B cell (primary cell): ENCODE data around the gene SLC27A1. TPM values are rescaled to one million over a fixed set of nuclear protein-coding genes. Genes with fewer than 3 reads are reported as not detected.

ENCODE experiments used
- ATAC-seq: fragments of 200-7000 bp; cut with Tn5 transposase; one replicate; pipeline ENCODE4 v1.10.0; 2021; ENCODE audit warnings: low read depth, mild to moderate bottlenecking, moderate number of reproducible peaks, moderate library complexity
- CTCF ChIA-PET: fragments of 350-600 bp; sonication (Branson Sonifier 250); formaldehyde crosslinking; loops from one replicate; lab custom pipeline; 2021; ENCODE audit warnings: antibody characterized with exemption, inconsistent platforms; lab: Charles Lee
- POLR2A ChIA-PET: fragments of 350-600 bp; sonication (Branson Sonifier 250); formaldehyde crosslinking; loops from one replicate; lab custom pipeline; 2021; ENCODE audit warnings: antibody characterized with exemption; lab: Charles Lee
- DNase-seq: peaks from one replicate; pipeline ENCODE4 v3.0.0; 2013
- H2AFZ ChIP-seq: 2 replicates; pipeline ENCODE4 v1.6.1; 2012; ENCODE audit warnings: mild to moderate bottlenecking, low read depth, low read length; ENCODE audit not compliant: insufficient read depth, poor library complexity, severe bottlenecking
- H3K27ac ChIP-seq, 2 donors: 1 replicate in 1 of 2; 2 replicates in 1 of 2; pipeline ENCODE4 v1.5.1; 2012 to 2013; ENCODE audit warnings: low read length in 2 of 2, mild to moderate bottlenecking in 2 of 2, moderate library complexity in 1 of 2
- H3K27me3 ChIP-seq, 4 experiments: fragments of 200-600 bp in 1 of 4; sonication (generic) in 1 of 4; replicated peaks in 1 of 4; 1 replicate in 2 of 4; 2 replicates in 2 of 4; pipeline versions ENCODE4 v1.6.1 to v1.7.0; 2013 to 2016; ENCODE audit warnings: low read length in 3 of 4, mild to moderate bottlenecking in 2 of 4, mixed read lengths in 1 of 4, moderate library complexity in 1 of 4; ENCODE audit not compliant: insufficient read depth in 4 of 4, control insufficient read depth in 3 of 4; ENCODE audit errors: control extremely low read depth in 1 of 4
- H3K36me3 ChIP-seq, 2 experiments: replicated peaks in 1 of 2; 1 replicate in 1 of 2; 2 replicates in 1 of 2; pipeline versions ENCODE4 v1.6.1 to v1.7.1; 2013; ENCODE audit warnings: low read length in 1 of 2; ENCODE audit not compliant: insufficient read depth in 2 of 2, control insufficient read depth in 1 of 2; ENCODE audit errors: control extremely low read depth in 1 of 2, extremely low read depth in 1 of 2
- H3K4me1 ChIP-seq, 2 donors: fragments of 200-600 bp in 1 of 2; sonication (generic) in 1 of 2; 1 replicate in 1 of 2; 2 replicates in 1 of 2; pipeline versions ENCODE4 v1.5.1 to v1.6.1; 2013 to 2017; ENCODE audit warnings: low read length in 2 of 2; ENCODE audit not compliant: control insufficient read depth in 2 of 2, insufficient read depth in 2 of 2
- H3K4me2 ChIP-seq: replicated peaks from 2 replicates; pipeline ENCODE3; 2012; ENCODE audit warnings: mild to moderate bottlenecking, low read depth, low read length; ENCODE audit not compliant: poor library complexity, severe bottlenecking
- H3K4me3 ChIP-seq, 5 experiments: fragments of 200-600 bp in 1 of 5; sonication (generic) in 1 of 5; 1 replicate in 3 of 5; 2 replicates in 2 of 5; pipeline versions ENCODE4 v1.5.1 to v1.7.0; 2011 to 2016; ENCODE audit warnings: low read length in 4 of 5, mild to moderate bottlenecking in 4 of 5, low read depth in 2 of 5, control low read depth in 1 of 5, moderate library complexity in 1 of 5; ENCODE audit not compliant: insufficient read depth in 1 of 5; ENCODE audit errors: control extremely low read depth in 1 of 5, extremely low read depth in 1 of 5
- H3K79me2 ChIP-seq: fragments of 200-600 bp; sonication (generic); one replicate; pipeline ENCODE4 v1.6.0; 2016; ENCODE audit warnings: low read length; ENCODE audit not compliant: control insufficient read depth, insufficient read depth
- H3K9ac ChIP-seq: fragments of 200-600 bp; sonication (generic); 2 replicates; pipeline ENCODE4 v1.6.1; 2017; ENCODE audit warnings: mild to moderate bottlenecking, low read length, moderate library complexity
- H3K9me3 ChIP-seq, 3 donors: one replicate each; pipeline versions ENCODE4 v1.6.1 to v1.7.1; 2013; ENCODE audit warnings: low read length in 2 of 3; ENCODE audit not compliant: control insufficient read depth in 2 of 3, insufficient read depth in 1 of 3; ENCODE audit errors: control extremely low read depth in 1 of 3
- H4K20me1 ChIP-seq: 2 replicates; pipeline ENCODE4 v1.6.0; 2012; ENCODE audit warnings: mild to moderate bottlenecking, low read length; ENCODE audit not compliant: insufficient read depth, control insufficient read depth, poor library complexity, severe bottlenecking
- H3K27ac Mint-ChIP-seq: one replicate; pipeline ENCODE4 v1.8.0; 2021; ENCODE audit warnings: mixed read lengths
- H3K27me3 Mint-ChIP-seq: one replicate; pipeline ENCODE4 v1.8.0; 2021; ENCODE audit warnings: mixed read lengths
- H3K4me1 Mint-ChIP-seq: one replicate; pipeline ENCODE4 v1.8.0; 2021; ENCODE audit warnings: mixed read lengths
- H3K4me3 Mint-ChIP-seq: one replicate; pipeline ENCODE4 v1.8.0; 2021; ENCODE audit warnings: mixed read lengths
- H3K9me3 Mint-ChIP-seq: one replicate; pipeline ENCODE4 v1.8.0; 2022; ENCODE audit warnings: mixed read lengths; ENCODE audit not compliant: insufficient read depth
- EZH2 ChIP-seq: IDR thresholded peaks from 2 replicates; pipeline ENCODE4 v1.6.1; 2012; ENCODE audit warnings: borderline replicate concordance, low read depth, mild to moderate bottlenecking, moderate library complexity, low read length; ENCODE audit not compliant: insufficient read depth, poor library complexity, severe bottlenecking
- WGBS: methylation state at CpG from one replicate; pipeline ENCODE4 v1.1.5; 2013; ENCODE audit warnings: missing lambda C conversion rate; ENCODE audit not compliant: insufficient coverage; 5-methylcytosine and 5-hydroxymethylcytosine counted together
- intact Hi-C: fragments of 100-400 bp; cut with micrococcal nuclease; formaldehyde crosslinking; loops from one replicate; pipeline ENCODE4 v1.10.0; 2022
- polyA plus RNA-seq: library from polyadenylated mRNA; depleted of rRNA; stranded (reverse); fragments of >200 nt; gene quantifications from 2 replicates; pipeline ENCODE4 v1.2.3, GENCODE V29; 2012
- total RNA-seq, 2 donors: library from RNA; stranded (reverse); fragments of 120-200 nt in 1 of 2; gene quantifications; 1 replicate in 1 of 2; 2 replicates in 1 of 2; pipeline versions ENCODE4 v1.2.3 to v1.2.4, GENCODE V29; 2013 to 2022
- TF ChIP-seq, protein P1 (sequence below): fragments of 200-600 bp; IDR thresholded peaks from one replicate; pipeline ENCODE4 v1.8.0; 2022; ENCODE audit warnings: antibody characterized with exemption, mild to moderate bottlenecking

The SLC27A1 gene
- total and polyA plus RNA-seq, 2 donors (not counting 1 experiment from before 2014, with no cell fraction given) = 5.1 to 9.5 TPM

DNA sequence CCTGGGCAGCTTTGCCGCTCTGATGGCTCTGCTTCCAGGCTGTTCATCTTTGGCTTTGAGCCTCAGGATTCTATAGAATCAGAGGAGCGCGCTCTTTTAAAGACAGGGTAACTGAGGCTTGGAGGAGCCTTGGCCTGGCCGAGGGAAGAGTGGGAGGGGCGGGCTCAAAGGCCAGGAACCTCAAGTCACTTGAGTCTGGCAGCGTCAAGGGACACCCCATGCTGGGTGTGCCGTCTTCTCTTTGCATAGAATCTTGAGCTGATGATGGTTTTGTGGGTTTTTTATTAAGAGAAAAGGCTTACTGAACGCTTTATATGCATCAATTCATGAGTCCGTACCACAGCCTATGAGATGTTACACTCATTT, 42.2 kb downstream of the SLC27A1 start:
- peak overlapping the region; percentile 96 for H3K4me3 Mint-ChIP-seq
- peaks cover 57% of the 10 kb centered on the region for H3K79me2 ChIP-seq
- H3K9ac ChIP-seq = peak overlapping the region; percentile 68
- no peaks in the 10 kb centered on the region for H3K27me3 Mint-ChIP-seq
- H4K20me1 ChIP-seq = peaks cover 13% of the 10 kb centered on the region
- no peaks in the 10 kb centered on the region for H3K9me3 Mint-ChIP-seq
- ATAC-seq (no peak), DNase-seq (no peak)
- POLR2A ChIA-PET = interaction anchor here (0.9 to 4.1 kb wide), 4 partner anchors 11 to 207 kb away, joined by 9 to 45 read pairs (median 13); a partner anchor contains a TSS
- intact Hi-C loops = loop anchor here (1.0 to 5.0 kb wide), 8 partner anchors 11 to 1405 kb away; partner anchors contain the start of genes COLGALT1, COPE, DDX49 and RPL18A
- H3K9me3 ChIP-seq = peaks cover 0 to 6% (median 1%) of the 10 kb centered on the region in 3 donors
- CTCF ChIA-PET = interaction anchor here (1.2 to 5.0 kb wide), 7 partner anchors 11 to 342 kb away, joined by 3 to 40 read pairs (median 8); a partner anchor contains a TSS
- no peaks in the 10 kb centered on the region for H3K27me3 ChIP-seq
- 20% methylated on average over 6 of the region's 9 CpGs for WGBS
- H3K36me3 ChIP-seq = peaks cover 4 to 6% of the 10 kb centered on the region in 2 experiments
- peak overlapping the region; percentile 82 to 94 for H3K27ac ChIP-seq
- peaks cover 40% of the 10 kb centered on the region for H3K4me1 Mint-ChIP-seq
- peak overlapping the region; percentile 95 for H3K27ac Mint-ChIP-seq
- H3K4me3 ChIP-seq = peak overlapping the region; percentile 51 to 98 (median 85)
- H3K4me1 ChIP-seq = peaks cover 18 to 24% of the 10 kb centered on the region in 2 donors
- peak overlapping the region; percentile 86 for H2AFZ ChIP-seq
- H3K4me2 ChIP-seq = peak overlapping the region; percentile 75
- TF ChIP-seq EZH2 = no peak
- TF ChIP-seq, protein P1, sequence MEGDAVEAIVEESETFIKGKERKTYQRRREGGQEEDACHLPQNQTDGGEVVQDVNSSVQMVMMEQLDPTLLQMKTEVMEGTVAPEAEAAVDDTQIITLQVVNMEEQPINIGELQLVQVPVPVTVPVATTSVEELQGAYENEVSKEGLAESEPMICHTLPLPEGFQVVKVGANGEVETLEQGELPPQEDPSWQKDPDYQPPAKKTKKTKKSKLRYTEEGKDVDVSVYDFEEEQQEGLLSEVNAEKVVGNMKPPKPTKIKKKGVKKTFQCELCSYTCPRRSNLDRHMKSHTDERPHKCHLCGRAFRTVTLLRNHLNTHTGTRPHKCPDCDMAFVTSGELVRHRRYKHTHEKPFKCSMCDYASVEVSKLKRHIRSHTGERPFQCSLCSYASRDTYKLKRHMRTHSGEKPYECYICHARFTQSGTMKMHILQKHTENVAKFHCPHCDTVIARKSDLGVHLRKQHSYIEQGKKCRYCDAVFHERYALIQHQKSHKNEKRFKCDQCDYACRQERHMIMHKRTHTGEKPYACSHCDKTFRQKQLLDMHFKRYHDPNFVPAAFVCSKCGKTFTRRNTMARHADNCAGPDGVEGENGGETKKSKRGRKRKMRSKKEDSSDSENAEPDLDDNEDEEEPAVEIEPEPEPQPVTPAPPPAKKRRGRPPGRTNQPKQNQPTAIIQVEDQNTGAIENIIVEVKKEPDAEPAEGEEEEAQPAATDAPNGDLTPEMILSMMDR = peak; percentile 18

DNA sequence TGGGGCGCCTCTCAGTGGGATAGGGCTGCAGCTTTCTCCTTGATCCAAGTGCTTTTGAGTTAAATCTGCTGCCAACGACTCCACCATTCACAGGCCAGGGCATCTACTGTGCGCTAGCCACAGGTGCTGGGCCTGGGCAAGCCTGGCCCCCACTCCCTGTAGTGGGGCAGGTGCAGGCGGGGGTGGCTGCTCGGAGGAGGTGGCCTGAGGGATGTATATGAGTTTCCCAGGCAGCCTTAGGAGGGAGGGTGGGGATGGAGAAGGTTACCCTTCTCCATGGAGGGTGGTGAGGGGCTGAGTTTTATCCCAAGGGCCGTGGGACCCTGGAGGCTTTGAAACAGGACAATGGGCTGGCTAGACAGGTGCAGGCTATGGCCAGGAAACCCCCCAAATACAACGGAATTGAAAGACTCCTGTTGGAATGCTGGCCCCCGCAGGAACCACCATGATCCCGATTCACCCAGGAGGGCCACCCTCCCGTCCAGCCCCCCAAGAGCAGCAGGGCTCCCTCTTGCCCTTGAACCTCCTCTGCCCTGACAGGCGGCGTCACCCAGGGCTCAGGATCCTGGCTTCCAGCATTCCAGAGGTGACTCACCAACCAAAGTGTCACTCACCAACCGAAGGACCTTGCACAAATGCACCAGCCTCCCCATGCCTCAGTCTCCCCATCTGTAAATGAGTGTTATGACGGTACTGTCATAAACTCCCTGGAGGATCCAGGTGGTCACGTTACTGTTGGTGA, 45.3 kb downstream of the SLC27A1 start:
- Histone ChIP-seq H3K9ac (no peak overlapping the region), H3K27me3 (no peaks in the 10 kb centered on the region), H3K9me3 (peaks cover 0 to 15% (median 7%) of the 10 kb centered on the region in 3 donors), H3K27ac (no peak overlapping the region), H3K4me1 (peaks cover 9 to 17% of the 10 kb centered on the region in 2 donors), H3K4me3 (no peak overlapping the region), H4K20me1 (peaks cover 2% of the 10 kb centered on the region), H3K36me3 (peaks cover 6 to 15% of the 10 kb centered on the region in 2 experiments), H3K4me2 (no peak overlapping the region), H3K79me2 (peaks cover 30% of the 10 kb centered on the region), H2AFZ (no peak overlapping the region)
- no peak for ATAC-seq
- CTCF ChIA-PET = interaction anchor here (4.9 kb wide), 1 partner anchor 13 kb away, joined by 33 read pairs; a partner anchor contains a TSS
- POLR2A ChIA-PET = interaction anchor here (1.4 kb wide), 1 partner anchor 12 kb away, joined by 5 read pairs; a partner anchor contains a TSS
- no peak for DNase-seq
- peaks cover 31% of the 10 kb centered on the region for H3K4me1 Mint-ChIP-seq
- H3K4me3 Mint-ChIP-seq = no peak overlapping the region
- H3K9me3 Mint-ChIP-seq = no peaks in the 10 kb centered on the region
- TF ChIP-seq, protein P1 = no peak
- no peak for TF ChIP-seq EZH2
- 96% methylated on average over 13 of the region's 15 CpGs for WGBS
- intact Hi-C loops = no loop called here
- H3K27me3 Mint-ChIP-seq = no peaks in the 10 kb centered on the region
- H3K27ac Mint-ChIP-seq = peak overlapping the region; percentile 56
